ENCODE data around the gene BAZ1B.
"Not testable (repeated sequence)": the region's sequence is repeated elsewhere in the genome, so short reads cannot be mapped to it uniquely, and the experiment has no call there.

GRCh38 chr7:73467046-73467445, 55.0 kb downstream of the BAZ1B start:
- TF ChIP-seq, protein P1, sequence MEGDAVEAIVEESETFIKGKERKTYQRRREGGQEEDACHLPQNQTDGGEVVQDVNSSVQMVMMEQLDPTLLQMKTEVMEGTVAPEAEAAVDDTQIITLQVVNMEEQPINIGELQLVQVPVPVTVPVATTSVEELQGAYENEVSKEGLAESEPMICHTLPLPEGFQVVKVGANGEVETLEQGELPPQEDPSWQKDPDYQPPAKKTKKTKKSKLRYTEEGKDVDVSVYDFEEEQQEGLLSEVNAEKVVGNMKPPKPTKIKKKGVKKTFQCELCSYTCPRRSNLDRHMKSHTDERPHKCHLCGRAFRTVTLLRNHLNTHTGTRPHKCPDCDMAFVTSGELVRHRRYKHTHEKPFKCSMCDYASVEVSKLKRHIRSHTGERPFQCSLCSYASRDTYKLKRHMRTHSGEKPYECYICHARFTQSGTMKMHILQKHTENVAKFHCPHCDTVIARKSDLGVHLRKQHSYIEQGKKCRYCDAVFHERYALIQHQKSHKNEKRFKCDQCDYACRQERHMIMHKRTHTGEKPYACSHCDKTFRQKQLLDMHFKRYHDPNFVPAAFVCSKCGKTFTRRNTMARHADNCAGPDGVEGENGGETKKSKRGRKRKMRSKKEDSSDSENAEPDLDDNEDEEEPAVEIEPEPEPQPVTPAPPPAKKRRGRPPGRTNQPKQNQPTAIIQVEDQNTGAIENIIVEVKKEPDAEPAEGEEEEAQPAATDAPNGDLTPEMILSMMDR (tag by site-specific recombination; IDR thresholded peaks at IDR 0.05), result not testable (repeated sequence)
- not testable (repeated sequence) for TF ChIP-seq ZNF366 (tag by site-specific recombination; conservative IDR thresholded peaks at IDR 0.05); ZNF571 (tag by site-specific recombination; IDR thresholded peaks at IDR 0.05); ZNF24 (tag by site-specific recombination; IDR thresholded peaks at IDR 0.05); ZNF211 (tag by site-specific recombination; IDR thresholded peaks at IDR 0.05; ENCODE audit: low read depth); ZNF114 (tag by site-specific recombination; IDR thresholded peaks at IDR 0.05); ZNF10 (tag by site-specific recombination; IDR thresholded peaks at IDR 0.05)
- TF ChIP-seq, protein P2, sequence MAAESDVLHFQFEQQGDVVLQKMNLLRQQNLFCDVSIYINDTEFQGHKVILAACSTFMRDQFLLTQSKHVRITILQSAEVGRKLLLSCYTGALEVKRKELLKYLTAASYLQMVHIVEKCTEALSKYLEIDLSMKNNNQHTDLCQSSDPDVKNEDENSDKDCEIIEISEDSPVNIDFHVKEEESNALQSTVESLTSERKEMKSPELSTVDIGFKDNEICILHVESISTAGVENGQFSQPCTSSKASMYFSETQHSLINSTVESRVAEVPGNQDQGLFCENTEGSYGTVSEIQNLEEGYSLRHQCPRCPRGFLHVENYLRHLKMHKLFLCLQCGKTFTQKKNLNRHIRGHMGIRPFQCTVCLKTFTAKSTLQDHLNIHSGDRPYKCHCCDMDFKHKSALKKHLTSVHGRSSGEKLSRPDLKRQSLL (tag by site-specific recombination; IDR thresholded peaks at IDR 0.05), result not testable (repeated sequence)

Data from HEK293 (cell line).